ENCODE results near the gene ERLEC1.
"Not testable (repeated sequence)": the region's sequence is repeated elsewhere in the genome, so short reads cannot be mapped to it uniquely, and the experiment has no call there.

The ERLEC1 gene
- 45.8 to 99.2 (median 71.7) reads per million in 18 experiments for total RNA-seq

GRCh38 chr2:53786705-53787613 is at the start of gene ERLEC1, which contains the start of gene ASB3:
ERLEC1 (plus strand) TSS chr2:53787044; CDS start chr2:53787211, 167 bp downstream.
ASB3 (minus strand) TSS chr2:53786953; CDS start chr2:53765572, 21,381 bp downstream.
- peak; percentile 79 to 87 for DNase-seq

GRCh38 chr2:53737091-53737490 is 49.8 kb upstream of the ERLEC1 start:
- no peak for DNase-seq

DNA sequence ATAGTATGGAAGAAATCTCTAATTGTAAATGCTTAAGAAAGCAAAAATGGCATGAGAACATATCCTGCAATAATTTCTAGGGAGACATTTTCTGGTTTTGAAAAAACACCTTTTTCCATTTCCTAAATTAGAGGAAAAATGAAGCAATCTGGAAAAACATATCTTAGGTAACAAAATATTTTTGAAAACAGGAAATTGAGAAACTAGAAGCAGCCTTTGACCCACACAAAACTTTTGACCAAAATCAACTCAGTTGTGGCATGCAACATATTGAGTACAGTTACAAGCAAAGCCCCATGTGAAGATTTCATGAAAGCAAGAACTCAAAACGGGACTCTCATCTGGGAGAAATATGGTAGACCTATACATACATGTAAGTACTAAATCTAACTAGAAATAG is 47.8 kb upstream of the ERLEC1 start:
- DNase-seq = peak; percentile 16 to 50

GRCh38 chr2:53740170-53740569 is 46.7 kb upstream of the ERLEC1 start:
- peak in 1 of 2 donors; percentile 26 for DNase-seq

- no peak for DNase-seq
Observed at GRCh38 chr2:53744395-53745065, 42.3 kb upstream of the ERLEC1 start.

GRCh38 chr2:53750041-53750768 is 36.6 kb upstream of the ERLEC1 start:
- DNase-seq = no peak

DNA sequence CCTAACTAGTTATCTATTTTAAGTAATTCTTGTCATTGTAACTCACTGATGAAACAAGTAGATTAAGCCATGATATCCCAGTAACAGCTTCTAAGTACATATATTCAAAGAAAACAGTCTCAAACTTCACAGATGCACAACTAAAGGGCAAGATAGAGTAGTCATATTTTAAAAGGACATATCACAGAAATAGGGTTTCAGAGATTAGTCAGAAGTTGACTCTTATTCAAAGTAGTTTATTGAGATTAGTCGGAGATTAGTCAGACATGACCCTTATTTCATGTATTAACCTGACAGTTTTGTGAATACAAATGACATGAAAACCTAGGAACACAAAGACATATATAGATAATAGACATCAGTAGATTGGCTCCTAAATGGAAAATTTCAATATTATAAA is 35.1 kb upstream of the ERLEC1 start:
- DNase-seq = no peak

- DNase-seq = no peak
Observed at GRCh38 chr2:53752385-53752784, 34.5 kb upstream of the ERLEC1 start.

- no peak for DNase-seq
Observed at GRCh38 chr2:53753041-53753440, 33.8 kb upstream of the ERLEC1 start.

- no peak for DNase-seq
Observed at GRCh38 chr2:53755121-53755520, 31.7 kb upstream of the ERLEC1 start.

- DNase-seq = no peak
Observed at GRCh38 chr2:53756644-53757043, 30.2 kb upstream of the ERLEC1 start.

GRCh38 chr2:53757206-53757605 is 29.6 kb upstream of the ERLEC1 start:
- not testable (repeated sequence) for DNase-seq

GRCh38 chr2:53765767-53766166 is 21.1 kb upstream of the ERLEC1 start:
- DNase-seq = no peak

- peak; percentile 81 to 88 for DNase-seq
Observed at GRCh38 chr2:53767405-53768241, 19.2 kb upstream of the ERLEC1 start, which contains the start of gene CHAC2. CHAC2 (plus strand) TSS chr2:53767804; CDS start chr2:53767887, 83 bp downstream.

- DNase-seq = peak in 1 of 2 donors; percentile 29
Observed at GRCh38 chr2:53768242-53768542, 18.7 kb upstream of the ERLEC1 start.

DNA sequence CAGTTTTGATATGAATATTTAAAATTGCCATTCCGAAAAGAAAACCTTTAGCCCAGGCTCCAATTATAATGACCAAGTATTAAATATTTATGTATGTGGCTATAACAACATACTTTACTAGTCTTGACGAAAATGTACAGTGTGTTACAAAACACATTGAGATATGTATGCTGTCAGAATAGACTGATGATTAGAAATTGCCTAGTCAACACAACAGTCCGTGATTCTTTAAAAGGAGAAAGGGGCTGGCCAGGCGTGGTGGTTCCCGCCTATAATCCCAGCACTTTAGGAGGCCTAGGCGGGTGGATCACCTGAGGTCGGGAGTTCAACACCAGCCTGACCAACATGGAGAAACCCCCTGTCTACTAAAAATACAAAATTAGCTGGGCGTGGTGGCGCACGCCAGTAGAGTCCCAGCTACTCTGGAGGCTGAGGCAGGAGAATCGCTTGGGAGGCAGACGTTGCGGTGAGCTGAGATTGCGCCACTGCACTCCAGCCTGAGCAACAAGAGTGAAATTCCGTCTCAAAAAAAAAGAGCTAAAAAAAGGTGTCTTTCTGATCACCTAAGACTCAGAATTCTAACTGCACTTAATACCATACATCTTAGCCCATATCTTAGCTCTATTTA is 17.4 kb upstream of the ERLEC1 start:
- DNase-seq = no peak

- no peak for DNase-seq
Observed at GRCh38 chr2:53770264-53770663, 16.6 kb upstream of the ERLEC1 start.

DNA sequence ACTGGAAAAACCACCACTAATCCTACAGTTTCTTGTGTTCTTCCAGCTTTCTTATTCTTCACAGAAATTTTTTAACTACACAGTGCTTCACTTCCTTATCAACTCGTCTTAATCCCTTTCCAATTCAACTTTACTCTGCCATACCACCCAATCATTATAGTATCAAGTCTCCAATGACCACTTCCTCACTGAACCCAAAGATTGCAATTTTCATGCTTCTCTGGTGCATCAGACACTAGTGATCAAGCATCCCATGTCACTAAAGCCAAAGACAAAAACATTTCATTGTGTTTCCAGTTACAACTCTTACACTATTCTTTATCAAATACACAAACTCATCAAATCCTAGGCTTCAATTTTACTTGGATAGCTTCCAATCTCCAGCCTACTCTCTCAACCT is 9.7 kb upstream of the ERLEC1 start:
- DNase-seq = peak; percentile 3 to 22

- peak; percentile 46 to 70 for DNase-seq
Observed at GRCh38 chr2:53778536-53779162, 8.2 kb upstream of the ERLEC1 start.

DNA sequence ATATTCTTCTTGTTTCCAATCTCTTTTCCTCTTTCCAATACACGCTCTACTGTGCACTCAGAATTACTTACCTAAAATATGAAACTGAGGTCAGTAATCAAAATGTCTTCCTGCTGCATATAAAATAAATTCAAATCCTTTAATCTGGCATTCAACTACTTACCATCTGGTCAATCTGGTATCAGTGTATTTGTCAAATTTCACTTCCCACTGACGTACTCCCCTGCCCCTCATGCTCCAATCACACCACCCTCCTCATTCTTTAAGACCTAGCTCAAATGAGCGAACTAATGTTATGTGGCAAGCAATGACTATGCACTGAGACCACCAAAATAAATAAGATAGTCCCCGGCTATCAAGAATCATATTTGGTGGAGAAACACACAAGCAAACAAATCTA is 6.8 kb upstream of the ERLEC1 start:
- no peak for DNase-seq

- no peak for DNase-seq
Observed at GRCh38 chr2:53782676-53783075, 4.2 kb upstream of the ERLEC1 start.
